Coronary artery (tissue), 2 donors: ENCODE measurements around the gene C14orf180.
"Not testable (repeated sequence)": the region's sequence is repeated elsewhere in the genome, so short reads cannot be mapped to it uniquely, and the experiment has no call there.

Experiments
- DNase-seq: peaks from one replicate; pipeline ENCODE4 v3.0.0-alpha.2; 2017; ENCODE audit warnings: low spot score
- H3K27ac ChIP-seq, 2 donors: fragments of 200-600 bp; sonication (generic); one replicate each; pipeline ENCODE4 v1.5.1; 2016 to 2019
- H3K4me3 ChIP-seq: fragments of 200-600 bp; sonication (generic); 2 replicates; pipeline ENCODE4 v1.5.1; 2016; ENCODE audit warnings: mild to moderate bottlenecking, moderate library complexity
- CTCF ChIP-seq: fragments of 200-600 bp; sonication (generic); IDR thresholded peaks from one replicate; pipeline ENCODE4 v1.5.1; 2019; ENCODE audit warnings: antibody characterized with exemption

The C14orf180 gene

GRCh38 chr14:104576232-104576969 is 3.2 kb upstream of the C14orf180 start:
- no peak overlapping the region for H3K4me3 ChIP-seq
- DNase-seq = no peak
- TF ChIP-seq CTCF = no peak
- H3K27ac ChIP-seq = no peak overlapping the region

GRCh38 chr14:104576970-104577332 is 2.6 kb upstream of the C14orf180 start:
- no peak for DNase-seq
- Histone ChIP-seq H3K4me3 (no peak overlapping the region), H3K27ac (no peak overlapping the region)
- no peak for TF ChIP-seq CTCF

- no peak for TF ChIP-seq CTCF
- no peak overlapping the region for H3K4me3 ChIP-seq
- DNase-seq = no peak
- H3K27ac ChIP-seq = no peak overlapping the region
These were observed 2.1 kb upstream of the C14orf180 start for GRCh38 chr14:104577426-104577825.

- TF ChIP-seq CTCF = no peak
- DNase-seq = no peak
- Histone ChIP-seq H3K4me3 (no peak overlapping the region), H3K27ac (no peak overlapping the region)
These were observed 1.7 kb upstream of the C14orf180 start for GRCh38 chr14:104577847-104578301.

GRCh38 chr14:104578321-104578720 is 1.2 kb upstream of the C14orf180 start:
- H3K27ac ChIP-seq = no peak overlapping the region
- TF ChIP-seq CTCF = no peak
- DNase-seq = no peak
- H3K4me3 ChIP-seq = no peak overlapping the region

- peak overlapping the region; percentile 56 for H3K4me3 ChIP-seq
- DNase-seq = not testable (repeated sequence)
- H3K27ac ChIP-seq = peak overlapping the region; percentile 69 to 78
These were observed 375 bp downstream of the C14orf180 start for GRCh38 chr14:104579939-104580338.

GRCh38 chr14:104580961-104581360 is 1.4 kb downstream of the C14orf180 start:
- peak; percentile 81 for DNase-seq

More at GRCh38 chr14:104580961-104581360, 1.4 kb downstream of the C14orf180 start:
- TF ChIP-seq CTCF = no peak
- Histone ChIP-seq H3K27ac (peak overlapping the region; percentile 69 to 78), H3K4me3 (peak overlapping the region; percentile 56)
